Endothelial cell (in vitro differentiated cells): ENCODE data around the gene CSNK1A1. TPM values are rescaled to one million over a fixed set of nuclear protein-coding genes. Genes with fewer than 3 reads are reported as not detected.

Experiments
- DNase-seq: peaks from one replicate; pipeline ENCODE4 v3.0.0; 2021; ENCODE audit warnings: low spot score
- H3K27ac Mint-ChIP-seq: one replicate; pipeline ENCODE4 v1.8.0; 2021; ENCODE audit warnings: mixed read lengths, inconsistent platforms; ENCODE audit not compliant: unreplicated experiment
- H3K27me3 Mint-ChIP-seq: one replicate; pipeline ENCODE4 v1.8.0; 2021; ENCODE audit warnings: mild to moderate bottlenecking, moderate library complexity, mixed read lengths, inconsistent platforms; ENCODE audit not compliant: unreplicated experiment
- H3K36me3 Mint-ChIP-seq: one replicate; pipeline ENCODE4 v1.8.0; 2021; ENCODE audit warnings: mild to moderate bottlenecking, low read depth, mixed read lengths, inconsistent platforms; ENCODE audit not compliant: unreplicated experiment
- H3K4me1 Mint-ChIP-seq: one replicate; pipeline ENCODE4 v1.8.0; 2021; ENCODE audit warnings: mild to moderate bottlenecking, mixed read lengths, inconsistent platforms; ENCODE audit not compliant: unreplicated experiment
- H3K4me3 Mint-ChIP-seq: one replicate; pipeline ENCODE4 v1.8.0; 2021; ENCODE audit warnings: mild to moderate bottlenecking, mixed read lengths, inconsistent platforms; ENCODE audit not compliant: unreplicated experiment
- H3K9me3 Mint-ChIP-seq: one replicate; pipeline ENCODE4 v1.8.0; 2021; ENCODE audit warnings: mixed read lengths, inconsistent platforms; ENCODE audit not compliant: unreplicated experiment
- total RNA-seq: library from RNA; stranded (reverse); fragmentation: NEBNext Ultra II Directional; extraction: Animal tissue kit (Norgen Biotek cat#: 25700); gene quantifications from one replicate; pipeline ENCODE4 v1.2.1, GENCODE V29; 2021; ENCODE audit not compliant: unreplicated experiment
- TF ChIP-seq, protein P1 (sequence below): fragments of 200-600 bp; sonication (generic); IDR thresholded peaks from one replicate; pipeline ENCODE4 v1.5.0; 2021; ENCODE audit warnings: antibody characterized with exemption; ENCODE audit not compliant: unreplicated experiment

Gene CSNK1A1
- total RNA-seq, 1 donor from 2014 or later: 242 TPM

- H3K4me3 Mint-ChIP-seq: no peak overlapping the region
- peaks cover 30% of the 10 kb centered on the region for H3K36me3 Mint-ChIP-seq
- no peak overlapping the region for H3K27ac Mint-ChIP-seq
- TF ChIP-seq, protein P1, sequence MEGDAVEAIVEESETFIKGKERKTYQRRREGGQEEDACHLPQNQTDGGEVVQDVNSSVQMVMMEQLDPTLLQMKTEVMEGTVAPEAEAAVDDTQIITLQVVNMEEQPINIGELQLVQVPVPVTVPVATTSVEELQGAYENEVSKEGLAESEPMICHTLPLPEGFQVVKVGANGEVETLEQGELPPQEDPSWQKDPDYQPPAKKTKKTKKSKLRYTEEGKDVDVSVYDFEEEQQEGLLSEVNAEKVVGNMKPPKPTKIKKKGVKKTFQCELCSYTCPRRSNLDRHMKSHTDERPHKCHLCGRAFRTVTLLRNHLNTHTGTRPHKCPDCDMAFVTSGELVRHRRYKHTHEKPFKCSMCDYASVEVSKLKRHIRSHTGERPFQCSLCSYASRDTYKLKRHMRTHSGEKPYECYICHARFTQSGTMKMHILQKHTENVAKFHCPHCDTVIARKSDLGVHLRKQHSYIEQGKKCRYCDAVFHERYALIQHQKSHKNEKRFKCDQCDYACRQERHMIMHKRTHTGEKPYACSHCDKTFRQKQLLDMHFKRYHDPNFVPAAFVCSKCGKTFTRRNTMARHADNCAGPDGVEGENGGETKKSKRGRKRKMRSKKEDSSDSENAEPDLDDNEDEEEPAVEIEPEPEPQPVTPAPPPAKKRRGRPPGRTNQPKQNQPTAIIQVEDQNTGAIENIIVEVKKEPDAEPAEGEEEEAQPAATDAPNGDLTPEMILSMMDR: no peak
- H3K9me3 Mint-ChIP-seq: no peaks in the 10 kb centered on the region
- DNase-seq: no peak
- H3K27me3 Mint-ChIP-seq: no peaks in the 10 kb centered on the region
- H3K4me1 Mint-ChIP-seq: no peaks in the 10 kb centered on the region
Measured at GRCh38 chr5:149504677-149505076, 46.6 kb downstream of the CSNK1A1 start.

GRCh38 chr5:149503006-149503405, 48.2 kb downstream of the CSNK1A1 start:
- Mint-ChIP-seq H3K4me3 (no peak overlapping the region), H3K36me3 (peaks cover 24% of the 10 kb centered on the region), H3K27ac (no peak overlapping the region), H3K4me1 (no peaks in the 10 kb centered on the region), H3K27me3 (no peaks in the 10 kb centered on the region), H3K9me3 (no peaks in the 10 kb centered on the region)
- no peak for DNase-seq
- TF ChIP-seq, protein P1: no peak

GRCh38 chr5:149500922-149501582, 50.2 kb downstream of the CSNK1A1 start:
- Mint-ChIP-seq H3K27me3 (no peaks in the 10 kb centered on the region), H3K4me1 (no peaks in the 10 kb centered on the region), H3K36me3 (peaks cover 24% of the 10 kb centered on the region), H3K4me3 (no peak overlapping the region), H3K27ac (peak overlapping the region; percentile 27), H3K9me3 (no peaks in the 10 kb centered on the region)
- DNase-seq: no peak
- TF ChIP-seq, protein P1: no peak

DNA sequence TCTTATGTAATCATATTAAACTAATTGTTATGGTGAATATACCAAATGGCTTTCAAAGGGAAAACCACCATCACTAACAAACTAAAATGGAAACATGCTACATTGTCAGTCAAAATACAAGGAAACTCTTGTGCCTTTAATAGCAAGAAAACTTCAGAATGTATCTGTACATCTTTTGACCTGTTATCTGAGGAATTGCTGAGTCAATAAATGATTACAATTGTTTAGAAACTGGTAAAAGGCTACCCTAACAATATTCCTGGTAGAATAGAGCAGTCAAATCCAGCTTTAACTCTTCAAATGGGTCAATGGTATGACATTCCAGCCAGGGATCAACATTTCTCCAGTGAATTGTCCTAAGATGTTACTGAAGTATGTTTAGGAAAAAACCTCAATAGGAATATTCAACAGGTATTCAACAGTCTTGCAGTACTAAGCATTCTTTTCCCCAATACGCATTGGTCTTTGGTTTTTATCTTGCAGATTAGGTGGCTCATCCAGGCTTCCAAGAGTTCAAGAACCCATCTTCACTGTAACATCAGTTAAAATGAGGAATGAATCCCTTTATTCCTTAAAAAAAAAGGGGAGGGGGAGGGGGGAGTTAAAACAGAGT, 52.4 kb downstream of the CSNK1A1 start:
- Mint-ChIP-seq H3K4me3 (no peak overlapping the region), H3K27ac (no peak overlapping the region), H3K4me1 (no peaks in the 10 kb centered on the region), H3K9me3 (no peaks in the 10 kb centered on the region), H3K36me3 (peaks cover 14% of the 10 kb centered on the region), H3K27me3 (no peaks in the 10 kb centered on the region)
- TF ChIP-seq, protein P1: no peak
- DNase-seq: no peak

GRCh38 chr5:149497357-149497756, 53.9 kb downstream of the CSNK1A1 start:
- no peak overlapping the region for H3K27ac Mint-ChIP-seq
- H3K36me3 Mint-ChIP-seq: peaks cover 14% of the 10 kb centered on the region
- H3K4me3 Mint-ChIP-seq: no peak overlapping the region
- H3K27me3 Mint-ChIP-seq: no peaks in the 10 kb centered on the region
- no peaks in the 10 kb centered on the region for H3K9me3 Mint-ChIP-seq
- DNase-seq: no peak
- TF ChIP-seq, protein P1: no peak
- H3K4me1 Mint-ChIP-seq: no peaks in the 10 kb centered on the region
